ENCODE measurements around the gene ZDHHC16. TPM values are rescaled to one million over a fixed set of nuclear protein-coding genes. Genes with fewer than 3 reads are reported as not detected.
"Not testable (repeated sequence)": the region's sequence is repeated elsewhere in the genome, so short reads cannot be mapped to it uniquely, and the experiment has no call there.

The ZDHHC16 gene
- total RNA-seq, 1 experiment from 2014 or later: 25.5 TPM

GRCh38 chr10:97407211-97407951 lies 38.6 kb upstream of the ZDHHC16 start:
- no peak overlapping the region for H3K9ac ChIP-seq (ENCODE audit: low read length)
- H3K27ac ChIP-seq (ENCODE audit: low read length): no peak overlapping the region
- peak overlapping the region; percentile 67 for H3K4me2 ChIP-seq (ENCODE audit: low read depth, low read length, poor library complexity, severe bottlenecking)

GRCh38 chr10:97407952-97408248 lies 38.1 kb upstream of the ZDHHC16 start:
- no peak overlapping the region for H3K27ac ChIP-seq (ENCODE audit: low read length)
- no peak overlapping the region for H3K4me2 ChIP-seq (ENCODE audit: low read depth, low read length, poor library complexity, severe bottlenecking)
- H3K79me2 ChIP-seq (ENCODE audit: low read length): no peaks in the 10 kb centered on the region
- DNase-seq: no peak
- no peaks in the 10 kb centered on the region for H3K27me3 ChIP-seq (ENCODE audit: low read length)
- H4K20me1 ChIP-seq (ENCODE audit: insufficient read depth, low read depth, low read length): no peaks in the 10 kb centered on the region
- no peaks in the 10 kb centered on the region for H3K9me3 ChIP-seq (ENCODE audit: low read length)
- H3K36me3 ChIP-seq (ENCODE audit: insufficient read depth, low read length): no peaks in the 10 kb centered on the region
- H3K4me1 ChIP-seq (ENCODE audit: low read length): peaks cover 2% of the 10 kb centered on the region; the same call in 1 of the 2 replicates
- no peak overlapping the region for H2AFZ ChIP-seq (ENCODE audit: low read length)
- no peak overlapping the region for H3K9ac ChIP-seq (ENCODE audit: low read length)
- no peak overlapping the region for H3K4me3 ChIP-seq (ENCODE audit: low read length)
- no peaks in the 10 kb centered on the region for H3K9me2 ChIP-seq (replicated peaks; ENCODE audit: insufficient read depth, low read length)

More at GRCh38 chr10:97407211-97407951, 38.6 kb upstream of the ZDHHC16 start:
- Histone ChIP-seq H4K20me1 (ENCODE audit: insufficient read depth, low read depth, low read length) (no peaks in the 10 kb centered on the region), H2AFZ (ENCODE audit: low read length) (no peak overlapping the region), H3K4me3 (ENCODE audit: low read length) (peak overlapping the region; percentile 47; the same call in 1 of the 2 replicates), H3K9me2 (replicated peaks; ENCODE audit: insufficient read depth, low read length) (no peaks in the 10 kb centered on the region), H3K36me3 (ENCODE audit: insufficient read depth, low read length) (no peaks in the 10 kb centered on the region), H3K4me1 (ENCODE audit: low read length) (peaks cover 2% of the 10 kb centered on the region; the same call in 1 of the 2 replicates), H3K9me3 (ENCODE audit: low read length) (no peaks in the 10 kb centered on the region), H3K27me3 (ENCODE audit: low read length) (no peaks in the 10 kb centered on the region), H3K79me2 (ENCODE audit: low read length) (no peaks in the 10 kb centered on the region)
- peak; percentile 82 for DNase-seq

GRCh38 chr10:97408496-97408992 lies 37.4 kb upstream of the ZDHHC16 start:
- H3K4me2 ChIP-seq (ENCODE audit: low read depth, low read length, poor library complexity, severe bottlenecking): no peak overlapping the region
- H3K4me3 ChIP-seq (ENCODE audit: low read length): no peak overlapping the region
- H3K27me3 ChIP-seq (ENCODE audit: low read length): no peaks in the 10 kb centered on the region
- H2AFZ ChIP-seq (ENCODE audit: low read length): no peak overlapping the region
- H3K79me2 ChIP-seq (ENCODE audit: low read length): no peaks in the 10 kb centered on the region
- H3K9me3 ChIP-seq (ENCODE audit: low read length): no peaks in the 10 kb centered on the region
- H4K20me1 ChIP-seq (ENCODE audit: insufficient read depth, low read depth, low read length): no peaks in the 10 kb centered on the region
- H3K36me3 ChIP-seq (ENCODE audit: insufficient read depth, low read length): no peaks in the 10 kb centered on the region
- H3K4me1 ChIP-seq (ENCODE audit: low read length): peaks cover 2% of the 10 kb centered on the region
- no peak overlapping the region for H3K9ac ChIP-seq (ENCODE audit: low read length)
- H3K27ac ChIP-seq (ENCODE audit: low read length): no peak overlapping the region
- H3K9me2 ChIP-seq (replicated peaks; ENCODE audit: insufficient read depth, low read length): no peaks in the 10 kb centered on the region
- DNase-seq: no peak

GRCh38 chr10:97411406-97411805 lies 34.6 kb upstream of the ZDHHC16 start:
- Histone ChIP-seq H3K9me2 (replicated peaks; ENCODE audit: insufficient read depth, low read length) (no peaks in the 10 kb centered on the region), H3K4me3 (ENCODE audit: low read length) (no peak overlapping the region), H3K4me2 (ENCODE audit: low read depth, low read length, poor library complexity, severe bottlenecking) (no peak overlapping the region), H3K9ac (ENCODE audit: low read length) (no peak overlapping the region), H3K79me2 (ENCODE audit: low read length) (no peaks in the 10 kb centered on the region), H3K9me3 (ENCODE audit: low read length) (no peaks in the 10 kb centered on the region), H3K36me3 (ENCODE audit: insufficient read depth, low read length) (no peaks in the 10 kb centered on the region), H4K20me1 (ENCODE audit: insufficient read depth, low read depth, low read length) (no peaks in the 10 kb centered on the region), H3K27ac (ENCODE audit: low read length) (no peak overlapping the region), H3K27me3 (ENCODE audit: low read length) (no peaks in the 10 kb centered on the region), H2AFZ (ENCODE audit: low read length) (no peak overlapping the region), H3K4me1 (ENCODE audit: low read length) (peaks cover 9% of the 10 kb centered on the region)
- DNase-seq: no peak

- no peaks in the 10 kb centered on the region for H3K9me3 ChIP-seq (ENCODE audit: low read length)
- DNase-seq: no peak
- no peaks in the 10 kb centered on the region for H4K20me1 ChIP-seq (ENCODE audit: insufficient read depth, low read depth, low read length)
- H2AFZ ChIP-seq (ENCODE audit: low read length): no peak overlapping the region
- no peak overlapping the region for H3K4me3 ChIP-seq (ENCODE audit: low read length)
- no peaks in the 10 kb centered on the region for H3K27me3 ChIP-seq (ENCODE audit: low read length)
- no peak overlapping the region for H3K27ac ChIP-seq (ENCODE audit: low read length)
- H3K4me2 ChIP-seq (ENCODE audit: low read depth, low read length, poor library complexity, severe bottlenecking): no peak overlapping the region
- H3K9me2 ChIP-seq (replicated peaks; ENCODE audit: insufficient read depth, low read length): no peaks in the 10 kb centered on the region
- no peaks in the 10 kb centered on the region for H3K79me2 ChIP-seq (ENCODE audit: low read length)
- peaks cover 7% of the 10 kb centered on the region for H3K4me1 ChIP-seq (ENCODE audit: low read length)
- no peak overlapping the region for H3K9ac ChIP-seq (ENCODE audit: low read length)
- no peaks in the 10 kb centered on the region for H3K36me3 ChIP-seq (ENCODE audit: insufficient read depth, low read length)
Measured at GRCh38 chr10:97412891-97413304, 33.1 kb upstream of the ZDHHC16 start.

DNA sequence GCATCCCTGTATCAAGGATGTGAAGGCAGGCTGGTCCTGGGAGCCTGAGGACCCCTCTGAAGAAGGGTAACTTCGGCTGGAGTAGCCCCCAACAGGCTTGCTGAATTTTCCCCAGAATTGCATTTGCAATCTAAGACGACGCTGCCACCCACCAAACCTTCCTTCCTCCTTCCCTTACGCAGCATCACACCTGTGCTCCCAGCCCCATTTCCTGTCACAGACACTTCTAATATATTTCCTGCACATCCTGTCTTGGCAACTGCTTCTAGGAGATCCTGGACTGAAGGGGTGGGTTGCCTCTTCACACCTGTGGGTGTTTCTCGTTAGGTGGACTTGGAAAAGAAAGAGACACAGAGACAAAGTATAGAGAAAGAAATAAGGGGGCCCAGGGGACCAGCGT lies 29.4 kb upstream of the ZDHHC16 start:
- H3K9ac ChIP-seq (ENCODE audit: low read length): no peak overlapping the region
- no peaks in the 10 kb centered on the region for H3K79me2 ChIP-seq (ENCODE audit: low read length)
- no peak for DNase-seq
- peaks cover 19% of the 10 kb centered on the region for H3K4me1 ChIP-seq (ENCODE audit: low read length)
- H3K9me3 ChIP-seq (ENCODE audit: low read length): no peaks in the 10 kb centered on the region
- H3K4me3 ChIP-seq (ENCODE audit: low read length): no peak overlapping the region
- H3K9me2 ChIP-seq (replicated peaks; ENCODE audit: insufficient read depth, low read length): no peaks in the 10 kb centered on the region
- H3K27me3 ChIP-seq (ENCODE audit: low read length): no peaks in the 10 kb centered on the region
- no peaks in the 10 kb centered on the region for H4K20me1 ChIP-seq (ENCODE audit: insufficient read depth, low read depth, low read length)
- H3K27ac ChIP-seq (ENCODE audit: low read length): no peak overlapping the region
- no peak overlapping the region for H2AFZ ChIP-seq (ENCODE audit: low read length)
- H3K4me2 ChIP-seq (ENCODE audit: low read depth, low read length, poor library complexity, severe bottlenecking): no peak overlapping the region
- H3K36me3 ChIP-seq (ENCODE audit: insufficient read depth, low read length): no peaks in the 10 kb centered on the region

DNA sequence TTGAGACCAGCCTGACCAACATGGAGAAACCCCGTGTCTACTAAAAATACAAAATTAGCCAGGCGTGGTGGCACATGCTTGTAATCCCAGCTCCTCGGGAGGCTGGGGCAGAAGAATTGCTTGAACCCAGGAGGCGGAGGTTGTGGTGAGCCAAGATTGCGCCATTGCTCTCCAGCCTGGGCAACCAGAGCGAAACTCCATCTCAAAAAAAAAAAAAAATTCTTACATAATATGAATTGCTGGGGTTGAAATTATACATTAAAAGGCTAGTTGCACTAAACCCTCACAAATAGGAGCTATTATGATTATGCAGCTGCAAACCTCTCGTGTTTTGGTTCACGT lies 22.2 kb upstream of the ZDHHC16 start:
- not testable (repeated sequence) for H3K9me3 ChIP-seq (ENCODE audit: low read length); H3K9ac ChIP-seq (ENCODE audit: low read length); DNase-seq; H3K27me3 ChIP-seq (ENCODE audit: low read length); H3K9me2 ChIP-seq (replicated peaks; ENCODE audit: insufficient read depth, low read length); H3K4me3 ChIP-seq (ENCODE audit: low read length); H3K27ac ChIP-seq (ENCODE audit: low read length); H4K20me1 ChIP-seq (ENCODE audit: insufficient read depth, low read depth, low read length); H3K4me2 ChIP-seq (ENCODE audit: low read depth, low read length, poor library complexity, severe bottlenecking); H2AFZ ChIP-seq (ENCODE audit: low read length)
- H3K36me3 ChIP-seq (ENCODE audit: insufficient read depth, low read length): peaks cover 12% of the 10 kb centered on the region; the same call in 1 of the 2 replicates
- H3K4me1 ChIP-seq (ENCODE audit: low read length): peaks cover 22% of the 10 kb centered on the region
- peaks cover 26% of the 10 kb centered on the region for H3K79me2 ChIP-seq (ENCODE audit: low read length)

DNA sequence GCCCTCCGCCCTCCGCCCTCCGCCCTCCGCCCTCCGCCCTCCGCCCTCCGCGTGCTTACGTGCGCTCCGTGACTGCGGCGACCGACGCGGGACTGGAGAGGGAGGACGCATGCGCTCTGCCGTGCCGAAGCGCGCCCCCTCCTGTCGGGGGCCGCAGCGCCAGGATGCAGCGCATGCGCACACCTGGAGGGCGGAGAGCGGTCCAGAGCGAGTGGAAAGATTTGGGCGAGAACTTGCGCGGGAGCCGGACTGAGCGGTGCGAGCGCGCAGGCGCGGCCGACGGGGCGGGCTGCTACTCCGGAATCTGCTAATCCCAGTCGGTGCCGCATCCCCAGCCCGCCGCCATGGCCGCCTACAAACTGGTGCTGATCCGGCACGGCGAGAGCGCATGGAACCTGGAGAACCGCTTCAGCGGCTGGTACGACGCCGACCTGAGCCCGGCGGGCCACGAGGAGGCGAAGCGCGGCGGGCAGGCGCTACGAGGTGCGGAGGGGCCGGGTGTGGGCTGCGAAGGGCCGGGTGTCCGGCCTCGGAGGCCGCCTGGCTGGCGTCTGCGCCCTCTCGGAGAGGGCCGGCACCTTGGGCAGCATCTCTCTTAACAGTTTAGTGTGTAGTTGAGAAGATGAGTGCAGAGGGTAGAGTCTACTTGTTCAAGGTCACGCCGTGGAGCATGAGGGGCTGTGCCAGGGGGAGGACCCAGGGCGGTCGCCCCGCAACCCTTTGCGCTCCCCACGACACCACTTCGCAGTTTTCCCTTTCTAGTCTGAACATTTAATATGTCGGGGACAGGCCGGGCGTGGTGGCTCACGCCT lies 19.8 kb upstream of the ZDHHC16 start, which contains the start of gene PGAM1:
TSS of gene PGAM1 (plus strand) at position 228 of the 812 bp plus-strand sequence. CDS start at position 345, 117 bp downstream.
- peaks cover 7% of the 10 kb centered on the region; the same call in 1 of the 2 replicates for H4K20me1 ChIP-seq (ENCODE audit: insufficient read depth, low read depth, low read length)
- DNase-seq: peak; percentile 94
- H3K9me3 ChIP-seq (ENCODE audit: low read length): no peaks in the 10 kb centered on the region
- H3K4me3 ChIP-seq (ENCODE audit: low read length): peak within 1 kb of the TSS; percentile 89
- H2AFZ ChIP-seq (ENCODE audit: low read length): no peak within 1 kb of the TSS
- peaks cover 30% of the 10 kb centered on the region for H3K4me1 ChIP-seq (ENCODE audit: low read length)
- peak within 1 kb of the TSS; percentile 98 for H3K4me2 ChIP-seq (ENCODE audit: low read depth, low read length, poor library complexity, severe bottlenecking)
- H3K27me3 ChIP-seq (ENCODE audit: low read length): no peaks in the 10 kb centered on the region
- H3K9me2 ChIP-seq (replicated peaks; ENCODE audit: insufficient read depth, low read length): no peaks in the 10 kb centered on the region
- peaks cover 13% of the 10 kb centered on the region; the same call in 1 of the 2 replicates for H3K36me3 ChIP-seq (ENCODE audit: insufficient read depth, low read length)
- H3K9ac ChIP-seq (ENCODE audit: low read length): peak within 1 kb of the TSS; percentile 87
- peaks cover 34% of the 10 kb centered on the region for H3K79me2 ChIP-seq (ENCODE audit: low read length)
- H3K27ac ChIP-seq (ENCODE audit: low read length): peak within 1 kb of the TSS; percentile 74

Measured in Karpas-422 (cell line).